Measurements from ENCODE around the gene ANGPTL3.
"Not testable (repeated sequence)": the region's sequence is repeated elsewhere in the genome, so short reads cannot be mapped to it uniquely, and the experiment has no call there.

Gene ANGPTL3

GRCh38 chr1:62597281-62597680 lies at the start of gene ANGPTL3:
Gene ANGPTL3 (plus strand): TSS chr1:62597520. CDS start chr1:62597567, 47 bp downstream.
- DNase-seq = no peak

GRCh38 chr1:62561306-62561705 lies 36.0 kb upstream of the ANGPTL3 start:
- DNase-seq = no peak

- not testable (repeated sequence) for DNase-seq
Measured at GRCh38 chr1:62567182-62567581, 30.1 kb upstream of the ANGPTL3 start.

- DNase-seq = not testable (repeated sequence)
Measured at GRCh38 chr1:62567926-62568325, 29.4 kb upstream of the ANGPTL3 start.

GRCh38 chr1:62571517-62571916 lies 25.8 kb upstream of the ANGPTL3 start:
- not testable (repeated sequence) for DNase-seq

GRCh38 chr1:62572476-62572875 lies 24.8 kb upstream of the ANGPTL3 start:
- DNase-seq = no peak

GRCh38 chr1:62573675-62574074 lies 23.6 kb upstream of the ANGPTL3 start:
- no peak for DNase-seq

GRCh38 chr1:62585469-62586155 lies 11.7 kb upstream of the ANGPTL3 start:
- no peak for DNase-seq

GRCh38 chr1:62588000-62588399 lies 9.3 kb upstream of the ANGPTL3 start:
- DNase-seq = no peak

GRCh38 chr1:62589321-62589720 lies 8.0 kb upstream of the ANGPTL3 start:
- no peak for DNase-seq

- DNase-seq = no peak
Measured at GRCh38 chr1:62590255-62590969, 6.9 kb upstream of the ANGPTL3 start.

- no peak for DNase-seq
Measured at GRCh38 chr1:62590970-62591368, 6.4 kb upstream of the ANGPTL3 start.

- DNase-seq = no peak
Measured at GRCh38 chr1:62593825-62594394, 3.4 kb upstream of the ANGPTL3 start.

- DNase-seq = no peak
Measured at GRCh38 chr1:62595647-62596046, 1.7 kb upstream of the ANGPTL3 start.

GRCh38 chr1:62599044-62599443 lies 1.7 kb downstream of the ANGPTL3 start:
- no peak for DNase-seq

- DNase-seq = no peak
Measured at GRCh38 chr1:62601457-62601856, 4.1 kb downstream of the ANGPTL3 start.

- DNase-seq = no peak
Measured at GRCh38 chr1:62608905-62609304, 11.6 kb downstream of the ANGPTL3 start.

GRCh38 chr1:62610588-62610987 lies 13.3 kb downstream of the ANGPTL3 start:
- DNase-seq = not testable (repeated sequence)

GRCh38 chr1:62612770-62613169 lies 15.4 kb downstream of the ANGPTL3 start:
- no peak for DNase-seq

- peak in 1 of 2 experiments; percentile 27 for DNase-seq
Measured at GRCh38 chr1:62613325-62613727, 16.0 kb downstream of the ANGPTL3 start.

GRCh38 chr1:62613890-62614289 lies 16.6 kb downstream of the ANGPTL3 start:
- DNase-seq = no peak

GRCh38 chr1:62621907-62622306 lies 24.6 kb downstream of the ANGPTL3 start:
- DNase-seq = no peak

- no peak for DNase-seq
Measured at GRCh38 chr1:62625415-62625814, 28.1 kb downstream of the ANGPTL3 start.

- DNase-seq = no peak
Measured at GRCh38 chr1:62628506-62628905, 31.2 kb downstream of the ANGPTL3 start.

Measured in NCI-H526 (cell line).